Measurements from ENCODE around the gene EPN3. TPM values are rescaled to one million over a fixed set of nuclear protein-coding genes. Genes with fewer than 3 reads are reported as not detected.

Gene EPN3
- polyA plus RNA-seq, 1 of the 3 experiments (the other 2 are of a cell fraction) = 0.05 TPM

DNA sequence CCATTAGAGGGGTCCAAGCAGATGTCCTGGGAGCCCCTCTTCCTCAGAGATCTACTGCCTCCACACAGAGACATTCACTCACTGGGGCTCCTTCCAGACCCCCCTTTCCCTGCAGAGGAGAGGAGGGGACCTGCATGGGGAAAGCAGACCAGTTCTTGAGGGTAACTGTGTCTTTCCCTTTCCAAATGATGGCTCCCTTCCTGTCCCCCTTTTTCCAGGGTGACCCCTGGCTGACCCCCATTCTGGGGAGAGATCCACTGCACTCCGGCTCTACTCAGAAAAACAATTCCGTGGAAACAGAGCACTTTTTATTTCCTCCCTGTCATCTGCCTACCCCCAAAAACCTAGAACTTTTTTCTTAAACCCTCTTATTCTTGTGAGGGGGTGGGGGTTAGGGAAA lies 34.4 kb downstream of the EPN3 start:
- H3K9me3 ChIP-seq = no peaks in the 10 kb centered on the region
- H4K20me1 ChIP-seq (ENCODE audit: insufficient read depth) = no peaks in the 10 kb centered on the region
- H3K9ac ChIP-seq = no peak overlapping the region
- CTCF ChIA-PET = interaction anchor here (0.6 to 1.6 kb wide), 6 partner anchors 8 to 159 kb away, joined by 3 to 6 read pairs (median 4); no protein-coding TSS in a partner anchor
- H3K36me3 ChIP-seq (replicated peaks in 1 of 2; ENCODE audit: control insufficient read depth in 1 of 2, insufficient read depth in 2 of 2, low read length in 1 of 2) = no peaks in the 10 kb centered on the region
- DNase-seq = no peak
- peaks cover 22% of the 10 kb centered on the region for H3K27me3 ChIP-seq (ENCODE audit: insufficient read depth)
- no peak overlapping the region for H3K27ac ChIP-seq (ENCODE audit: low read depth in 2 of 2, low read length in 1 of 2)
- TF ChIP-seq MXI1 (IDR thresholded peaks at IDR 0.05; ENCODE audit: low read depth, low read length) = no peak
- no peak for TF ChIP-seq ZBTB33 (IDR thresholded peaks at IDR 0.05; ENCODE audit: borderline replicate concordance, low read depth)
- no peak for TF ChIP-seq TEAD4 (IDR thresholded peaks at IDR 0.05; ENCODE audit: borderline replicate concordance, insufficient read depth)
- no peak for TF ChIP-seq CHD2 (IDR thresholded peaks at IDR 0.05; ENCODE audit: low read length, partially characterized antibody)
- no peaks in the 10 kb centered on the region for H3K79me2 ChIP-seq (ENCODE audit: insufficient read depth)
- WGBS (ENCODE audit: low lambda C conversion rate) = 69% methylated on average over 2 of the region's 2 CpGs
- H3K4me1 ChIP-seq (ENCODE audit: control insufficient read depth in 1 of 2, insufficient read depth in 2 of 2, low read depth in 1 of 2, low read length in 1 of 2) = peaks cover 10 to 75% of the 10 kb centered on the region in 2 experiments
- no peak overlapping the region for H3K4me3 ChIP-seq (ENCODE audit: low read depth in 2 of 2, low read length in 1 of 2)
- H3K4me2 ChIP-seq = no peak overlapping the region
- H3F3A ChIP-seq (replicated peaks; ENCODE audit: insufficient read depth) = peaks cover 12% of the 10 kb centered on the region
- POLR2A ChIA-PET = no interaction called here
- H3K9me2 ChIP-seq = no peaks in the 10 kb centered on the region
- H2AFZ ChIP-seq (ENCODE audit: low read depth) = no peak overlapping the region

DNA sequence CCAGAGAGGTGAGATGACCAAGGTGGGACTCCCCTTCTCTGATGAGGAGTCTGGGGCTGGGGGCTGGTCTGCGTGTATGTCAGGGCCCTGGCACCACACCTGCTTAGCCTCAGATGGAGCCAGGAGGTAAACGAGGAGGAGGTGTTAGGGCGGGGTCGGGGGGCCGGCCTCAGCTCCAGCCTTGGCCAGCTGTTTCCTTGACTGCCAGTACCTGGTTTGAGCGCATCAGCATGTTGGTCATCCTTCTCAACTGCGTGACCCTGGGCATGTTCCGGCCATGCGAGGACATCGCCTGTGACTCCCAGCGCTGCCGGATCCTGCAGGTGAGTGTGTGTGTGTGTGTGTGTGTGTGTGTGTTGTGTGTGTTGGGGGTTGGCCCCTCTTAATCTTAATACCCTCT lies 36.1 kb downstream of the EPN3 start:
- ChIA-PET CTCF (interaction anchor here (1.3 to 4.7 kb wide), 4 partner anchors 18 to 61 kb away, joined by 5 to 27 read pairs (median 12); no protein-coding TSS in a partner anchor), POLR2A (interaction anchor here (0.6 kb wide), 1 partner anchor 298 kb away, joined by 3 read pairs; the partner anchor contains the start of gene TOB1)
- Histone ChIP-seq H3K9ac (no peak overlapping the region), H3K9me3 (no peaks in the 10 kb centered on the region), H3F3A (replicated peaks; ENCODE audit: insufficient read depth) (peaks cover 4% of the 10 kb centered on the region), H4K20me1 (ENCODE audit: insufficient read depth) (no peaks in the 10 kb centered on the region), H3K4me1 (ENCODE audit: control insufficient read depth in 1 of 2, insufficient read depth in 2 of 2, low read depth in 1 of 2, low read length in 1 of 2) (peaks cover 10 to 57% of the 10 kb centered on the region in 2 experiments), H3K4me2 (no peak overlapping the region), H3K27ac (ENCODE audit: low read depth in 2 of 2, low read length in 1 of 2) (no peak overlapping the region), H3K27me3 (ENCODE audit: insufficient read depth) (peaks cover 5% of the 10 kb centered on the region), H2AFZ (ENCODE audit: low read depth) (no peak overlapping the region), H3K4me3 (ENCODE audit: low read depth in 2 of 2, low read length in 1 of 2) (no peak overlapping the region), H3K9me2 (no peaks in the 10 kb centered on the region), H3K36me3 (replicated peaks in 1 of 2; ENCODE audit: control insufficient read depth in 1 of 2, insufficient read depth in 2 of 2, low read length in 1 of 2) (no peaks in the 10 kb centered on the region), H3K79me2 (ENCODE audit: insufficient read depth) (no peaks in the 10 kb centered on the region)
- DNase-seq = no peak
- 93% methylated on average over 12 of the region's 12 CpGs for WGBS (ENCODE audit: low lambda C conversion rate)
- TF ChIP-seq ELF1 (IDR thresholded peaks at IDR 0.05) (no peak), EP300 (IDR thresholded peaks at IDR 0.05; ENCODE audit: borderline replicate concordance in 1 of 2, low read depth in 1 of 2, low read length in 1 of 2) (no peak), MEF2A (IDR thresholded peaks at IDR 0.05; ENCODE audit: borderline replicate concordance, low read depth) (no peak), TEAD4 (IDR thresholded peaks at IDR 0.05; ENCODE audit: borderline replicate concordance, insufficient read depth) (no peak), REST (IDR thresholded peaks at IDR 0.05; ENCODE audit: low read depth, low read length) (no peak), SMC3 (IDR thresholded peaks at IDR 0.05; ENCODE audit: low read depth, low read length) (no peak), TAF1 (IDR thresholded peaks at IDR 0.05; ENCODE audit: borderline replicate concordance, low read depth, low read length) (no peak), RAD21 (IDR thresholded peaks at IDR 0.05; ENCODE audit: low read length) (no peak), ZBTB33 (IDR thresholded peaks at IDR 0.05; ENCODE audit: borderline replicate concordance, low read depth) (no peak), JUND (IDR thresholded peaks at IDR 0.05) (no peak), FOSL2 (IDR thresholded peaks at IDR 0.05; ENCODE audit: borderline replicate concordance, low read depth) (no peak), POLR2AphosphoS5 (IDR thresholded peaks at IDR 0.05; ENCODE audit: low read depth, low read length) (no peak), RFX5 (IDR thresholded peaks at IDR 0.05; ENCODE audit: low read length) (no peak), GABPA (IDR thresholded peaks at IDR 0.05; ENCODE audit: low read depth) (no peak), MXI1 (IDR thresholded peaks at IDR 0.05; ENCODE audit: low read depth, low read length) (no peak)
